Measurements from ENCODE around the gene WDR35. TPM values are rescaled to one million over a fixed set of nuclear protein-coding genes. Genes with fewer than 3 reads are reported as not detected.

Gene WDR35
- total RNA-seq: 1 to 10 TPM; 2.8 to 7.2 (median 3.8) TPM
- 1 to 10 TPM; 2.6 to 5.2 TPM for polyA plus RNA-seq

DNA sequence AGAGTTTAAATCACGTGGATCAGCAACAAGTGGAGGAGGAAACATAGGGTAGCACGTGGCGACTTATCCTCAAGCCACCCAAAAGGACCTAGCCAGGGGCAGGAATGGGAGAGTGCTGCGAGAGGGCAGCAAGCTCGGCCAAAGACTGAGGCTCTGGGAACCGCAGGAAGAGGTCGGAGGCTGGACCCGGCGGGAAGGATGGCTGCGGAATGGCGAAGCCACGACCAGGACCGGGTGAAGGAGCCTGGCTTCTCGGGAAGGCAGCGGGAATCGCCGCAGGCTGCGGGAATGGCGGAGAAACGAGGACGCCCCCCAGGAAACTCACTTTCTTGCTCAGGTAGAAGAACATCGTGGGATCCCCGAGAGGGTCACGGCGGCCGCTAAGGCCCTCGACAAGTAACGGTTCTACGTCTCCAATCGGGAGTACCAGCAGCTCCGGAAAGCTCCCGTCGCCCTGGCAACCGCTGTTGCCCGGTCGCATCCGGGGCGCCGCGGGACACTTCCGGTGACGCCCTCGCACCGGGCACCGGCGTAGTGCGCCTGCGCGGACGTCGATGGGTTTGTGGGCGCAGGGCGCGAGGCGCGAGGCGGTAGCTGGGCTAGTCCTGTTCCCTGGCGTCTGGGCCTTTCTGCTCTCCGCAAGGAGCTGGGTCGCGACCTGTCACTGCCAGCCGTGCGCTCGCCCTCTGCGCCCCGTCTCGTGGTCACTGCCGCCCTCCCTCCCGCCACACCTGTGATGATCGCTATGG, at the start of gene WDR35:
Gene WDR35 (minus strand): TSS at position 439 of the 749 bp plus-strand sequence. CDS start 90 bp downstream, at position 349.
- H3K4me3 ChIP-seq: peak within 1 kb of the TSS; percentile 56 to 83 (median 73)
- ATAC-seq (peak; percentile 99 to 100 (median 100)), FAIRE-seq (no peak), DNase-seq (peak; percentile 87 to 99 (median 93))
- TF ChIP-seq, protein P1, sequence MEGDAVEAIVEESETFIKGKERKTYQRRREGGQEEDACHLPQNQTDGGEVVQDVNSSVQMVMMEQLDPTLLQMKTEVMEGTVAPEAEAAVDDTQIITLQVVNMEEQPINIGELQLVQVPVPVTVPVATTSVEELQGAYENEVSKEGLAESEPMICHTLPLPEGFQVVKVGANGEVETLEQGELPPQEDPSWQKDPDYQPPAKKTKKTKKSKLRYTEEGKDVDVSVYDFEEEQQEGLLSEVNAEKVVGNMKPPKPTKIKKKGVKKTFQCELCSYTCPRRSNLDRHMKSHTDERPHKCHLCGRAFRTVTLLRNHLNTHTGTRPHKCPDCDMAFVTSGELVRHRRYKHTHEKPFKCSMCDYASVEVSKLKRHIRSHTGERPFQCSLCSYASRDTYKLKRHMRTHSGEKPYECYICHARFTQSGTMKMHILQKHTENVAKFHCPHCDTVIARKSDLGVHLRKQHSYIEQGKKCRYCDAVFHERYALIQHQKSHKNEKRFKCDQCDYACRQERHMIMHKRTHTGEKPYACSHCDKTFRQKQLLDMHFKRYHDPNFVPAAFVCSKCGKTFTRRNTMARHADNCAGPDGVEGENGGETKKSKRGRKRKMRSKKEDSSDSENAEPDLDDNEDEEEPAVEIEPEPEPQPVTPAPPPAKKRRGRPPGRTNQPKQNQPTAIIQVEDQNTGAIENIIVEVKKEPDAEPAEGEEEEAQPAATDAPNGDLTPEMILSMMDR (IDR thresholded peaks at IDR 0.05): no peak
- H3K9me3 ChIP-seq: no peaks in the 10 kb centered on the region
- peaks cover 0 to 4% (median 0%) of the 10 kb centered on the region in 3 donors for H3K36me3 ChIP-seq
- H3K4me1 ChIP-seq: peaks cover 4 to 12% (median 4%) of the 10 kb centered on the region in 3 donors
- intact Hi-C loops (cut with DNase I): no loop called here
- H3K27me3 ChIP-seq: no peaks in the 10 kb centered on the region
- peak within 1 kb of the TSS in 2 of 4 donors; percentile 4 to 36 for H3K27ac ChIP-seq
- 1% methylated on average over 64 to 70 of the region's 70 CpGs for WGBS, 2 donors

DNA sequence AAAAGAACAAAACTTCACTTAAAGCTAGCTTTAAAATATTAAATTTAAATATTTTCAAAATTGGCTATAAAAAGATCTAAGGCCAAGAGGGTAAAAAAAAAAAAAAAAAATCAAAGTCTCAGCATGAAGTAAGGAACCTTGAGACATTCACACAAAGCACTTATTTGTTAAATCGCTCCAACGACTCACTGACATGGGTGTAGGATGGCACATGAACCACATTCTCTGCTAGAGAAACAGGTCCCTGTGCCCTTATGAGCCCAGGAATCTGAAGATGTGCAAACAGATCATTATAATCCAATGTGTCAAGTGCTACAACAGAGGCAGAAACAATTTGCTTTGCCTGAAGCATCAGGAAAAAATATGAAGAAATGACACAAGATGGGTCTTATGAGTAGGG, 47.8 kb upstream of the WDR35 start:
- Histone ChIP-seq H3K36me3 (peaks cover 0 to 62% (median 22%) of the 10 kb centered on the region in 3 donors), H3K4me1 (peaks cover 0 to 9% (median 2%) of the 10 kb centered on the region in 3 donors), H3K27me3 (no peaks in the 10 kb centered on the region), H3K9me3 (no peaks in the 10 kb centered on the region), H3K27ac (no peak overlapping the region), H3K4me3 (no peak overlapping the region)
- no peak for ATAC-seq
- WGBS, 2 donors: 65 to 86% methylated on average over 2 of the region's 2 CpGs
- no peak for FAIRE-seq
- TF ChIP-seq, protein P1 (IDR thresholded peaks at IDR 0.05): no peak
- intact Hi-C loops (cut with DNase I): no loop called here
- no peak for DNase-seq

DNA sequence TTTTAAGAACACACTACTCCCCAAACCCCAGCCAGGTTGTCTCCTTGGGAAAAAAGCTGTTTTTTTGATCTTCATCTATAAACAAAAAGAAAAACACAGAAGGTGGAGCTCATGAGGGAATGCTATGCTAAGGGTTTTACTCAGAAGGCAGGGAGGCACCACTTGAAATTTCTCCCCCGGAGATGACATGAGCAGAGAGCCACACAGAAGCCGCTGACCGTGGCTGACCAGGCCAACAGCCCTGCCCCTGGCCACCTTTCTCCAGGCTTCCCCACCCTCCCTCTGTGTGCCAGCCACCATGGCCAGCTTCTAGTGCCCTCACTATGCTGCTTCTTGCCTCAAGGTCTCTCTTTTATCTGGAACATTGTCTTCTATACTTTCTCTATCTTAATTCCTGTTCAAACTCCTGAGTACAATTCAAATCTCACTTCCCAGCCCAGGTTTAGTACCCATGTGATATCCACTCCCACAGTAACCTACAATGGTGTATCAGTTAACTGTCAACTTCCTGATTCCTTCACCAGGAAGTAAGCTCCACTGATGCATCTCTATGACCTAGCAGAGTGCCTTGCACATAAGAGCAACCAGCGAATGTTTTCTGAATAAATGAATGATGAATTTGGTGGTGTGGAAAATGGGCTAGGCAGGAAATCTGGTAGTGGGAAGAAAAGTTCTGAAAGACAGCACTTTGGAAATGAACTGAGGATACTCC, 46.2 kb upstream of the WDR35 start:
- H3K27ac ChIP-seq: no peak overlapping the region
- FAIRE-seq: no peak
- WGBS, 2 donors: 76 to 85% methylated on average over 4 of the region's 4 CpGs
- H3K9me3 ChIP-seq: no peaks in the 10 kb centered on the region
- H3K4me3 ChIP-seq: no peak overlapping the region
- no peaks in the 10 kb centered on the region for H3K27me3 ChIP-seq
- intact Hi-C loops (cut with DNase I): no loop called here
- H3K4me1 ChIP-seq: peaks cover 0 to 6% (median 0%) of the 10 kb centered on the region in 3 donors
- TF ChIP-seq, protein P1 (IDR thresholded peaks at IDR 0.05): no peak
- peaks cover 3 to 71% (median 22%) of the 10 kb centered on the region in 3 donors for H3K36me3 ChIP-seq
- no peak for DNase-seq
- peak in 3 of 4 donors; percentile 44 to 75 (median 62) for ATAC-seq

DNA sequence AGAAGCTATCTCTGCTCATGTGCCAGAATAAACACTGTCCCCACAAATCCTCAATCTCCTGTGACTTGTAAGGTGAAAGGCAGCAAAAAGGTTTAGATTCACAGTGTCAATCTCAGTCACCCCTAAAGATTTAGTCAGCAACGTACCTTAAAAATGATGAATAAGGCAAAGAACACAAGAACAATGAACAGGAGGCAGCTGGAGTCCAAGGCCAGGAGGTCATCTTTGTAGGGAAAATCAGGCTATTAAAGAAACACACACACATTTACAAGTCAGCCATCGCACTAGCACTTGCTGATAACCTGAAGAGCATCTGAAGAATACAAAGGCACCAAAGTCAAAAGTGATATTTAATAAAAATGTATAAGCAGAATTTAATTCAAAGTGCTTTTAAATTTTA, 44.9 kb upstream of the WDR35 start:
- ATAC-seq: no peak
- WGBS, 2 donors: 53 to 67% methylated on average over 2 of the region's 2 CpGs
- peaks cover 3 to 67% (median 19%) of the 10 kb centered on the region in 3 donors for H3K36me3 ChIP-seq
- no peaks in the 10 kb centered on the region for H3K27me3 ChIP-seq
- intact Hi-C loops (cut with DNase I): no loop called here
- no peaks in the 10 kb centered on the region for H3K4me1 ChIP-seq
- TF ChIP-seq, protein P1 (IDR thresholded peaks at IDR 0.05): no peak
- no peak overlapping the region for H3K27ac ChIP-seq
- no peaks in the 10 kb centered on the region for H3K9me3 ChIP-seq
- H3K4me3 ChIP-seq: no peak overlapping the region
- no peak for DNase-seq
- no peak for FAIRE-seq

All from pancreas (tissue), 10 donors.